GM03348 (cell line): ENCODE measurements around the gene TFB2M.

Experiments
- DNase-seq: peaks from one replicate; pipeline ENCODE4 v3.0.0; 2012; ENCODE audit warnings: low spot score

TFB2M gene

DNA sequence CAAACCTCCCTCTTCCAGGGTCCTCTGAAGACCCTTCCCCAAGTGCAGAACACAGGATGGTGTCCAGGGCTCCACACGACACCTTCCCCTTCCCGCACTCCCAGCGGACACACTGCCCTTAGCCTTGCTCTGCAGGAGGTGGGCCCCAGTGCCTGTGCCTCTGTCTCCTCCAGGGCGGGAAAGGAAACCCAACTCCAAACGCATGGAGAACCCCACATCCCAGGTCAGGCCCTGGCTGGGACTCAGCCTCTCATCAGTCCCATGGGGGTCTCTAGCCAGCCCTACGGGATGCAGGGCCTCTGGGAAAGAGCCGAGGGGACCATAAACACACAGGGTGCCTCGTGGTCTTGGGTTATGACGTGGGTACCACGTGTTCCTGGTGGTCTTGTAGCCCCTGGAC, 53.4 kb downstream of the TFB2M start:
- DNase-seq: no peak

DNA sequence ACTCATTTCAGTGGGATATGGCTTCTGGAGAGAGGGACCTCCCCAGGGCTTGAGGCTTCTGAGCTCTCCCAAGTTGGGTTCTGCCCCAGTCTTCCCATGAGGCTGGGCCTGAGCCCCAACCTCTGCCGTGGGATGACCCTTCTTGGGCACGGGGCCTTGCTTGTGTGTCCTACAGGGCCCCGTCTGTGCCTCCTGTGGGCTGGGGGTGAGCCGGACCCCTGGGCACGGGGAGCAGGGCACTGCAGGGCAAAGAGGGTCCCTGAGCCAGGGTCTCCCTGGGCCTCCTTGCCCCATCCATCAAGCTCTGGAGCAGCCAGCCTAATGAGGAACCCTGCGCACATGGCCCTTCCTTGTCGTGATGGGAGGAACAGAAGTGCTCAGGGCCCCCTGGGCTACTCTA, 53.8 kb downstream of the TFB2M start:
- DNase-seq: no peak

DNA sequence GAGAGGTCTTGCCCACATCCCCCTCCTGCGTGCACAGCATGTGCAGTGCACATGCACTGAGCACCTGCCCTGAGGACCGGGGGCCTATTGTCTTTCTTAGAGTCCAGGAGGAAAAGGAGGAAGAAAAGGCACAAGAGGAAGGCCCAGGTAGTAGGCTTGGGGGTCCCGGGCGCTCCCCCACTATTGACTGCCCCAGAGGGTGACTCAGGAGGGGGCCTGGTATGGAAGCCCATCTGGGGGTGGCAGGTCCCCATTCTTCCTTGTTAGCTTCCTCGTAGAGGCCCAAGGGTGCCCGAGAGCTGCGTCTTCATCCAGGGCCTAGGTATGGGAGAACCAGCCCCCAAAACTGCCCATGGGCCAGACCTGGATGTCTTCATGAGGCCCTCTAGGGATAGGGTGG, 54.9 kb downstream of the TFB2M start:
- no peak for DNase-seq

DNA sequence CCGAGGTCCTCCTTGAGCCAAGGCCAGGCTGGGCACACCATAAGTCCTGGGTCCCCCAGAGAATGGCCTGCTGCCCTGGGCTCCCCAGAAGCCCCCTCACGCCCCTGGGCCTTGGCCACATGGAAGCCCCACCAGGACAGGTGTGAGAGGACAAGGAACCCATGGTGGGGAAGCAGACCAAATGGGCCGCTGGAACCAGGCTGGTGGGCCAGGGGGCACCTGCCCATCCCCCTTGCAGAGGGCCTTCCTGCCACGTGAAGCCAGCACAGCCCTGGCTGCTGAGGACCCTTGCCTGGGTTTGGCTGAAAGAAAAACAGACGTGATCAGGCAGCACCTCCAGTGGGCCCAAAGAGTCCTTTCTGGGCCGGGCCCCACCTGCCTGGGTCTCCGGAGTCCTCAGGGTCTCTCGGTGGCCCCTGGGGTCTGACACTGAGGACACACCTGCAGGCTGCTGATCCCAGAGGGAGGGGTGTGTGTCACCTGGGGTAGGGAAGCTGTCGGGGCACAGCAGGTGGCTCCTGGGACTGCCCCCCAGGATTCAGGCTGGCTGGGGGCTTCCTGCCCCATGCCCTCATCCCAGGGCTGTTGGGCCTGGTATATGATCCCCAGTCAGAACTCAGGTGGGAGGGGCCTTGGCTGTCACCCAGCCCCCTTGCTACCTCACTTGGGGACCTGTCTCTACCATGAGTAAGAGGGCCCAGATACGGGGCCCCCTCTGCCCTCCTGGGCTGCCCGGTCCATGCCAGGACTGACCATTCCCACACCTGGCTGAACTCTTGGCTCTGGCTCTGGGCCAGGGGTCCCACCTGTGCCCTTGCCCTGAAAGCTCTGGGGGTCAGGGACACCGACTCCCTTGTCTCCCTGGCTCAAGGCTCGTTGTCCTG, 55.7 kb downstream of the TFB2M start:
- no peak for DNase-seq

DNA sequence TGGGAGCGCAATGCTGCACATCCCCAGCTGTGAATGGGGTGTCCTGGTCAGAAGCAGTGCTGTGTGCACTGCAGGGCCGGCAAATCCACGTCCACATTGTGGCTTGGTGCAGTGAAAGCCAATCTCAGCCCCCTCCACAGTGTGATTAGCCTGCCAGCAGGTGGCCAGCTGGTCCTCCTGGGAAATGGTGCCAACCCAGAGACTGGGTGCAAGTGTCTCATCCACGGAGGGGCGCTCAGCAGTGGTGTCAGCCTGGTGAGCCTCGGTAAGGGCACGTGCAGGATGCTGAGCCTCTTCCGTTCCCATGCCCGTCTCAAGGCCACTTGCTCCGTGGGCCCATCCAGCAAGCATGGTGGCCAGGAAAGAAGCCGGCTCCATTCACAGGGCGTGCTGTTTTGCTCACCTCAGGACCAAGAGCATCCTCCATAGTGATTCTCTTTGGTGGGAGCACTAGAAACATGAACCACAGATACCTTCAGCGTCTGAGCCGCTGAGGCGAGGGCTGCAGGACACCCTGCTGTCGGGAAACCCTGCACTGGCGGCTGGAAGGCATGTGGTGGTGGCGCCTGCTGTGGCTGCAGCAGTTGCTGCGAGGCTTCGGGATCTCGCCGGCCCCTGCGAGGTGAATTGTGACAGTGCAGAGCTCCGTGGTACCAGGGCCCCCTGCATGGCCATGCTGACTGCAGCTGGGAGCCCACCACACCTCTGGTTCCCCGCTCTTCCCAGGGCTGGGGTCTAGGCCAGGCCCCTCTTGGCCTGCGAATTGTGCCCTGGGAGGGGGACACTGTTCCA, 57.0 kb downstream of the TFB2M start:
- no peak for DNase-seq

DNA sequence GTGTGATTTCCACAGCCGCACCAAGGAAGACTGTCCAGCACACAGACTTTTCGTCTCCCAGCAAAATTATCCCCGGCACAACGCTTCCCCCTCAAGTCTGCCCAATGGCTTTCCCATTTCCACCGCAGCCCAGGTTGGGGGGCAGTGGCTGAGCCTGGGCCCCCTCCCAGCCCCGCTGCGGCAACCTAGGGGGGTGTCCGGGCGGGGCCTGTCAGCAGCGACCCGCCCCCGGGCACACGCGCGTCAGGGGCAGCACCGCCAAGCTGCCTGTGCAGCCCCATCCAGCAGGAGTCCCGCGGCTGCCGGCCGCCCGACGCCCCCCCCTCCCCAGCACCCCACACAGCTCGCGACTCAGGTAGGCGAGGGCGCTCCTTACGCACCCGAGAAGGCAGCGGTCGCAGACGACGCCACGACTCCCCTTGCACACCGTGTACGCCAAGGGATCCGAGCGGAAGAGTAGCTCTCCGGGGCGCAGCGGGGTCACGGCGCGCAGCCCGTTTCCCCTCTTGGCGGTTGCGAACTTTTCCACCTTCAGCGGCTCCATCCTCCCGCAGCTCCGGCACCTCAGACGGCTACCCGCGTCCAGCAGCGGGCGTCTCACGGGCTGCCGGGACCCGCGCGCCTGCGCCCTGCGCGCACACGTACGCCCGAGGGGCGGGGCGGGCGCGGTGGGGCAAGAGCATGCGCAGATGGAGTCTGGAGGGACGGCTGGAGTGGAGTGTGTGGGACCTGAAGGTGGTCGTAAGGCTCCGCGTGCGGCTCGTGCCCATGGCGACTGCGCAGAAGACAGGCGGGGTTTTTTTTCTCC, 59.2 kb downstream of the TFB2M start, which contains the start of gene SMYD3:
Gene SMYD3, minus strand, starts transcription at position 606 of the 808 bp plus-strand sequence.
- DNase-seq: peak; percentile 99

DNA sequence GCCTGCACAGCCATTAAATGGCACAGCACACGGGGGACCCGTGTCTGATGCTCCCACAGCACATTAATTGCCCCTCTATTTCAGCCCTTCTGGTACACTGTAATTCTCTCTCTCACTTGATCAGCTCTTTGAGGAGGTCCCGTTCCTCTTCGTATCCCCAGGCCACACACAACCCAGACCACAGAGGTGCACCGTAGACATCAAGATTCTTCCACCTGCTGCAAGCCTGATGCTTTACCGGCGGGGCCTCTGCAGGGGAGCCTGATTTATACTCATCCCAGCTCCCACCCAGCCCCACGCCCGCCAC, 59.7 kb downstream of the TFB2M start:
- DNase-seq: no peak

DNA sequence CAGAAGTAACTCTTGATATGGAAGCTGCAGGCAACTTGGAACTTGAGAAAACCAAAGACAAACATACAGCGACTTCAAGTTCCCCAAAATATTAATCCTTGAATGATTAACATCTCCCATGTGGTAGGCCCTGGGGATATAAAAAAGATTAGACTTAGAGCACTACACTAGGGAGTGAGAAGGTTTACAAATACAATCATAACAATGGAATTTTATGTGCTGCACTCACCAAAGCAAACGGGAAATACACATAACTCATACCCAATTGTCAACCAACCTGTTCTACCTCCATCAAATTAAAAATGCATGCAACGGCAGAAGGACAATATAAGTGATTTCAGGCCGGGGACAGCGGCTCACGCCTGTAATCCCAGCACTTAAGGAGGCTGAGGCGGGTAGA, 62.7 kb downstream of the TFB2M start:
- no peak for DNase-seq

DNA sequence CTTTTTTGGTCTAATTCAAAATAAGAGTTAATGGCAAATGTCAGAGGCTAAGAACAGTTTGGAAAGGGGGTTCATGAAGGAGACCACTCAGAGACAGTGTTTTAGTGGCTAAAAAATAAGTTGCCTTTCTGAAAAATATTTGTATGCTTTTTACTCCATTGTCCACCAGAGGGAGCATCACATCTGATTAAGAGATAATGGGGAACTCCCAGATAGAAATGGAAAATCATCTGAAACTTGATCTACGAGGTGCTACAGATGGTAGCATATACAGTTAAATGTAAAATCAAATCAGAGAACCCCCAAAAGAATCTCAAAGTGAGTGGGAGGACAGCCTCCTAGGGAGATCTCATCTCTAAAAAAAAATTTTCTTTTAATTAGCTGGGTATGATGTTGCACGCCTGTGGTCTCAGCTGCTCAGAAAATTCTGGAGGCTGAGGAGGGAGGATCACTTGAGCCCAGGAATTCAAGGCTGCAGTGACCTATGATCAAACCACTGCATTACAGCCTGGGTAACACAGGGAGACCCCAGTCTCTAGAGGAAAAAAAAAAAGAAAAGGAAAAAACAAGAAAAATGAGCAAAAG, 68.6 kb downstream of the TFB2M start:
- DNase-seq: peak; percentile 74

DNA sequence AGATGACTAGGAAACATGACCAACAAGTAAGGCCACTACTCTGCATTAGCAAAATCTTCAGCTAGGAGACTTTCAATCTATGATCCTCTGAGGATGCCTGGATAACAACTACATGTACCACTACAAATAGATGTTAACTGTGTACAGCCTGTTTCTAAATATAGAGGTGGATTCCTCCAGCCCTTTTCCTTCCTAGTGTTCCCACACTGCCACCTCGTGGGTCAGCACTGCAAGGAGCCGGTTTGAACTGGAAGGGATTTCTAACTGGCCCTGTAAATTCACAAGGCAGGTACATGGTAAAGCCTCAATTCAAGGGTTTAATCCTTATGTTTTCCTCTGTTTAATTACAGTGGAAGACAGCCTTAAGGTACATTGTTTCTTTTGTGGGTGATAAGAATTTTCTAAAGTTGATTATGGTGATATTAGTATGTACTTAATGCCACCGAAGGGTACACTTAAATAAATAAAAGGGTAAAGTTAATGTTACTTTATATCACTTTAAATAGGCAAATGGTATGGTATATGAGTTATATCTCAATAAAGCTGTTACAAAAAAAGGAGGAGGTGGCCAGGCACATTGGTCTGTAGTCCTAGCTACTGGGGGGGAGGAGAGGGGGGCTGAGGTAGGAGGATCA, 73.3 kb downstream of the TFB2M start:
- DNase-seq: peak; percentile 84

DNA sequence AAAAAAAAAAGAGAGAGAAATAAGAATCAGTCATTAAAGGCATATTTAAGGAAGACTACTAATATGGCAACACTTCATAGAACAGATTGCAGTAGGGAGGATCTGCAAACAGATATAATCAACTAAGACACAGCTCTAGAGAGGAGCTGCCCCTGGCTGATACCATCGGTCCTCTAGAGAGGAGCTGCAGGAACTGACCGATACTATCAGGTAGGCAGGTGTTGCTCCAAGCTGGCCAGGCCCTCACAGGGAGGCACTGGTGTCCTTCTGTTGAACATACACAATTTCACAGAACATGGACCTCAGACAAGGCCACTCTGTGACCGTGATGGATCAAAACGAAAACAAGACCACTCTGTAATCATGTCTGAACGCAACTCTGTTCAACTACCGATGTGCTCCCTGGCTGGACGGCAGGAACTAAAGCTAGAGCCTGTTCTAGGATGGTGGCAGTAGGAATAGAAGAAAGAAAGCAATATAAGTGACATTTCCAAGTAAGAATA, 74.5 kb downstream of the TFB2M start:
- no peak for DNase-seq
